Measurements from ENCODE around the gene ACIN1. TPM values are rescaled to one million over a fixed set of nuclear protein-coding genes. Genes with fewer than 3 reads are reported as not detected.
"Not testable (repeated sequence)": the region's sequence is repeated elsewhere in the genome, so short reads cannot be mapped to it uniquely, and the experiment has no call there.

The ACIN1 gene
- polyA plus RNA-seq, 1 donor: 144 TPM

DNA sequence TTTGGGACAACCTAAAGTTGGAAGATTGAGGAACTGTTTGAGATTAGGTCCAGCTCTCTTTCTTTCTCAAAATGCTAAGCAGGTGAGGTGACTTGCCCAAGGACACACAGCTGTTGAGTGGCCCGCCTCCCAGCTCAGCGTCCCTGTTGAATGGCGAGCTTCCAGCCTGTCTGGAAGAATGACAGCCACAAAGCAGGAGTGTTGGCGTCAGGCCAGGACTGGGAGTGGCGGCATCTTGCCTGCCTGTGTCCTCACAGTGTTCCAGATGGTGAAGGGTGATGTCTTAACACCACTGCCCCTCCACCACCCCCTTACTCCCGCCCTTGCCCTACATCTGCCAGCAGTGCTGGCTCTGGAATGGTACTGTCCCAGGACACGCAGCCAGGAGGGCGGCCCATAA, 28.5 kb upstream of the ACIN1 start:
- DNase-seq (ENCODE audit: low read depth): no peak

DNA sequence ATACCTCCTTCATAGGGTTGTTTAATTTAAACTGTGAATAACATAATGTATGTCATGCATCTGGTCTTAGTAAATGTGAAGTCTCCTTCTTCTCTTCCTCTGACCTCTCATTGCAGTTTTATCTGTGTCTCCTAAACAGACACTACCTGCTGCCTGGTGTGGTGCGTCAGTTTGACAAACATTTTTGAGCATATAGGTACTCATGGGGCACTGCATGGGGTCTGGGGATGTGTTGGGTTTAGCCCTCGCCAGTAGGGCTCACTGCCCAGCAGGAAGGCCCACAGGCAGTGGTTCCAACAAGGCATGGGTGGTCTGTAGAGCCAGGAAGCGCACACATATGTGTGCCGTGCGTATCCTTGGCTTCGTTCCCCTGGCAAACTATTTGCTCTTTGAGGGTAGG, 27.1 kb upstream of the ACIN1 start:
- DNase-seq (ENCODE audit: low read depth): no peak

DNA sequence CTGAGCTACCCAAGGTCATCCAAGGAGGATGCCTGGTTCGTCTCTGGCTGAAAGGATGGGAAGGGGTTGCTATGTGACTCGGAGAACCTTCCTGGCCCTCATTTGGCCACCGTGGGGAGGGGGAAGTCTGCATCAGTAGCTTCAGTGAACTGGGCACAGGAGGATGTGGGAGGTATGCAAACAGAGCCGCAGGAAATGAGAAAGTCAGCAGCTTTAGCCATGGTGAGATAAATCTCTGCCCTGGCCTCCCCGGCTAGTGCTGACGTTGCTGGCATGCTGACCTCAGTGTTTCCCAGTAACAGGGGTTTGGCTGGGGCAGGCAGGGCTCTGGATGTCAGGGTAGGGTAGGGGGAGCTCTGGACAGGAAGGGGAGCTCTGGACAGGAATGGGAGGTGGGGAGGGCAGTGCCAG, 26.4 kb upstream of the ACIN1 start:
- no peak for DNase-seq (ENCODE audit: low read depth)

DNA sequence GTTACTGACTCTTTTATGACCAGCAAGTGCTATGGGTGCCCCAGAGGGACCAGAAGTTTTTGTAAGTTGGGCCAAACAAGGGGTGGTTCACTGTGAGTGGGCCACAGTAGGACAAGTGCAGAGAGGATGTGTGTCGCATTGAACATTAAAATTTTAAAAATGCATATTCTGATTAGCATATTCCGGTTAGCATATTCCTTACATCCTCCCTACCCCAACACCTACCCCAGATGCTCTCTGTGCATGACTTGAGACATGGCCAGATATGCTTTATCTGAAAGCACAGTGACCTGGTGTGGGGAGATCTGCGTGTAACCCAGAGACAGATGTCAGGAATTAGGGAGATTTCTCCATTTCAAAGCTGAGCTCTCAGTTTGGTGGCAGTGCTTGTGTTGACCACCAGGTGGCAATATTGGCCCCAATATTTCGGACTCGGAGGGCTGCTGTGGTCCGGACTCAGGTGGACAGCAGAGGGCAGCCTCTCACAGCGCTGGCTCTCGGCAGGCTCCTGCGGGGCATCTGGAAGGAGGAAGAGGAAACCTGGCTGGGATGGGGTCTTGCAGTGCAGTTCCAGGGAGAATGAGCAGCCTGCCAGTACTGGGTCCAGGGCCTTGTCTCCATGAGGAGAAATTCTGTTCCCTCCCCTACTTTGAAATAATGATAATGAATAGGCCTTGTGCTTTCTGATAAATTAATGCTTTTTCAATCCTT, 25.8 kb upstream of the ACIN1 start:
- peak; percentile 77 for DNase-seq (ENCODE audit: low read depth)

DNA sequence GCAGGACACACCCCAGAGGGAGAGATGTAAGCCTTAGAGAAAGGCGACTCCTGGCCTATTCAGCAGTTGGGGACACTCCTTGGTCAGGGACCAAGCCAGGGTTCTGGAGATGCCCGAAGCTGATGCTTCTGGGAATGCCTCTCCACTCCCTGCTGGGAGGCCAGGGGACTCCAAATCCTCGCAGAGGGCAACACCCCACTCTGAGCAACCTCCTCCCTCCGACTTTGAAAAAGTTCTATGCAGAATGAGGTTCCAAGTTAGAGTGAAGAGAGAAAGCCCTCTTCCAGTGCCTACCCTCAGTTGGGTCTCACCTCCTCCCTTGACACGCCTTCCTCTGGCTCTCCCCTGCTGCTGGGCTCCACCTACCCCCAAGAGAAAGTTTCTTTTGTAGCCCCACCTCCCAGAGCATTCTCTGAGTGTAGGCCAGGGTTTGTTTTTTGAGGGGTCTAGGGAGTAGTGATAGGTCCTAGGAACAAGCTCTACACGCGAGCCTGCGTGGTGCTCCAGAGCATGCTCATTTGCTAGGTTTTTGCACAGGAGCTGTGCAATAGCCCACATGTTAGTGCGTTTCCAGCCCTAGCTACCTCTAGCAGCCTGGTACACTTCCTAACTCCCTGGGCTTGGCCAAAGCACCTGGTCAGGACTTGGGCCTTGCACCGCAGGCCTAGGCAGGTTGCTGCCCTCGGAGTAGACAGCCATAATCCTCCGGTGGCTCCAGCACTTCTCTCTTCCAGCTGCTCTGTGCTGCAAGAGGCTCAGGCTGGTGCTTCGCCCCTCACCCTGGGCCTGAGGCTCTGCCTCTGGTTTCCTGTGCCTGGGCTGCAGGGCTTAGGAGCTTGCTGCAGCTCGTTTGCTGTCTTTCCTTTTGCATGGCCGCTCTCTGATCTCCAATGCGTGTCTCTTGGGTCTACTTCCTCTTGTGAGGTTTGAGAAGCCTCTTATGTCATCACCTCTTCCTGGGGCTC, 24.7 kb upstream of the ACIN1 start:
- no peak for DNase-seq (ENCODE audit: low read depth)

DNA sequence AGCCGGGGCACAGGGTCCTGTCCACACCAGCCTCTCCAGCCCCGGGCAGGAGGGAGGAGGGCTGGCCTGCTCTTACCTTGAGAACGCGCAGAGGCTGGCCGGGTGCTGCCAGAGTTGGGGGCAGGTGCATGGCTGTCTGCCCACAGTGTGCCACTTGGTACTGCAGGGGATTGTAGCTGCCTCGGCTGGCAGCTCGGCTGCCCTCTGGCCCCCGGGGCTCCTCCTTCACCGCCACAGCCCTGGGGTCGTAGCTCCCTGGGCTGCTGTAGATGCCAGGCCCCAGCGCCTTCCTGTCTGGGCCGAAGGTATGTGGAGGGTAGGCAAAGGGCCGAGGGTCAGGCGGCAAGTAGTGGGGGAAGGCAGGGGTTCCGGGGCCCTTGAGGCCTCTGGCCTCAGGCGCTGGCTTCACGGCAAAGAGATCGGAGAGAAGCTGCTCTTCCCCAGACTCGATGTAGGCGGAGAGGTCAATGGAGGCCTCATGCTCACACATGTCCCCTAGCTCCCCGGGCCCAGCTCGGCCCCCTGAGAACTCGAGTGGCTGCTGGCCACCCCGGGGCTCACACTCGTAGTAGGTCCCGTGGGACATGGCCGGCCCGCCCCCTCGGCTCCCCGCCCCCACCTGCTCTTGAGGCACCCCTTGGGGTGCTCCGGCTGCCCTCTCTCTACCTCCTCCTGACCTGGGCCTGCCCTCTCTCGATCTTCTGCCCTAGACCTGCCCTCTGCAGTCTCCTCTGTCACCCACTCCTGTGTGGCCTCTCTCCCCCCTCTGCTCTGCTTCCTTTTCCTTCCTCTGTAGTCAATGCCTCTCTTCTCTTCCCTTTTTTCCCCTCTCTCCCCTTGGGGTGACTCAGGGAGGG, 23.8 kb upstream of the ACIN1 start, which contains the start of gene CEBPE:
CEBPE (minus strand) TSS at position 750 of the 857 bp plus-strand sequence; CDS start at position 586, 164 bp downstream.
- DNase-seq (ENCODE audit: low read depth): no peak

DNA sequence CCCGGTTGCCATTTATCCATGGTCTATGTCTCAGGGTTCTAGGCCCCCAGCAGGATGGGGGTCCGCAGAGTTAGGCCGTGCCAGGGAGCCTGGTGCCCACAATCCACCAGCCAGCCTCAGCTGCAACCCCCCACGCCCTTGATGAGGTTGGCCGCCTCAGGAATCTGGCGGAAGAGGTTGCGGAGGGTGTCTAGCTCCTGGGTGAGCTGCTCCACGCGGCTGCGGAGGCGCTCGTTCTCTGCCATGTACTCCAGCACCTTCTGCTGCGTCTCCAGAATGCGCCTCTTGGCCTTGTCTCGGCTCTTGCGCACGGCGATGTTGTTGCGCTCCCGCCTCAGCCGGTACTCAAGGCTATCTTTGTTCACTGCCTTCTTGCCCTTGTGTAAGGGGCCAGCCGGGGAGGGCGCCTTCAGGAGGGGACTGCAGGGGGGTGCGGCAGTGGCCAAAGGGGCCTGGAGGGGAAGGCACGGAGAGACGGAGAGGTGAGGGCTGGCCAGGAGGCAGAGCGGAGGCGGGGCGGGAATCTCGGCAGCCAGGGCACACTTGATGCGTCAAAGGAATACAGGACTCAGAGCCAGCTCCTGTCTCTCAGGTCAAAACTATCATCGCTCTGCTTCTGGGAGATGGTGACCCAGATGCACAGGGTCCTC, 22.6 kb upstream of the ACIN1 start:
- DNase-seq (ENCODE audit: low read depth): no peak

DNA sequence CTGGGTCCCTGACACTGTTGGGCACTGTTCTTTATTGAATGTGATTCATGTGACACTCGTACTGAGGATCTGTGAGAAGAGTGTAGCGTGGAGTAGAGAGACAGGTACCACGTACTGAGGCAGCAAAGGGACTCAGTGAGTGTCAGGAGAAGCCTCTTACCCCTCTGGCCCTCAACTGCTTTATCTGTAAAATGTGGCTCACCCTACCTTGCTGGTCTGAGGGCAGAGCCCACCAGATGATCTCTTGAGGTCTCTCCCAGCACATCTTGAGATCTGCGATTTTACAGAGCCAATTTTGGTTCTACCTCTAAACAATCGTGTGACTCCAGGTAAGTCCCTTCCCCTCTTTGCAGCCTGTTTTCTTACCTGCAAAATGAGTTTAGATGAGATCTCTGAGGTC, 21.0 kb upstream of the ACIN1 start:
- no peak for DNase-seq (ENCODE audit: low read depth)

DNA sequence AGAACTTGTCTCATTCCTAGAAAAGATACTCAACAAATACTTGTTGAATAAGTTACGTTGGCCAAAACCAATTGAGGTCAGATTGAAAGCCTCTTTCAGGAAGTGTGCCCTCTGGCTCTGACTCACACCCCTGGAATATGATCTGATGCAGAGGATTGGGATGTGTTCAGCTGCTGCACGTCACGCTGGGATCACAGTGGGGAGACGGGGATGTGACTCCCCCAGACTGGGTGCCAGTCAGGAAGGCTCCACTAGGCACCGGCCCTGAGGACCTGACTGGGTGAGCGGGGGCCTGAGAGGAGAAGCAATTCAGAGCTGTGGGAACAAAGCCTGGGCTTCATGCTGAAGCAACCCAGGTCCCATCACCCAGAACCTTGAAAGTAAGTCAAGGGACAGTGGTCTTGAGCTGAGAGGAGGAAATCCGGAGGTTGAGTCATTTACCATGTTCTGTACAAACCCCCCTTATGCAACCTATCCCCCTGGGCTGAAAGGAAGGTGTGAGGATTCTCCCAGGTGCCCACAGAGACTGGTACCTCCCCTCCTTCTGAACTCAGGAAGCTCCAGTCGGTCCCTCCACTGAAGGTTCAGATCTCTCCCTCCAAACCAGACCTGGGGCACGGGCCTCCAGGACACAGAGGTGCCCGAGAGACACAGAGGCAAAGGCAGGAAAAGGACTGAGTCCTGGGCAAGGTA, 20.2 kb upstream of the ACIN1 start:
- no peak for DNase-seq (ENCODE audit: low read depth)

DNA sequence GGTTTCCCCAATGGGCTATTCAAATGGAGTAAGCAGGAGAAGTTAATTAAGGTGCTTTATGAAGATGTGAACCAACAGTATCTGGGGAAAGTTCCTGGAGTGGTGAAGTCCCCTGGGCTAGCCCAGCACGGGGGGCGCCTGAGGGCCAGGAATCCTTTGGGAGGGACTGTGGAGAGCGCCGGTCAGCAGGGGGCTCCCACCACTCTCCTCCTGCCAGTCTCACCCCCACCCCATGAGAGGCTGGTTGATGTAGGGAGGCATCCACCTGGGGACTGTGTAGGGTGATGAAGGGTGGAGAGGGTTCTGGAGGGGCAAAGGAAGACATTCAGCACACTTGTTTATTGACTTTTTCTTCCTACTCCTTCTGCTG, 19.7 kb upstream of the ACIN1 start:
- DNase-seq (ENCODE audit: low read depth): no peak

DNA sequence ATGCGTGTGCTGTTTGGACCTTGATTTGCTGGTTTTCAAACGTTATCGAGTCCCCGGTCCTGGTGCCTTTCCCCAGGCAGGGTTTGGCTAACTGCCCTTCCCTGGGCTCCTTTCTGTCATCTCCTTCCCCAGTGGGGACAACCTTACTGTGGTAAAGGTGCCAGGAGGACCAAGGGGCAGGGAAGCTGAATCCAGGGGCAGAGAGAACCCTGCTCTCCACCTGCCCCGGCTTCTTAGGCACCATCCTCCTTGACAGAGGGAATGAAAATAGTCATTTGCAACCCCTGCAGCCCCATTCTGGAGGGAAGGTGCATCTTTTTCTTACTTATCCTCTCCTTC, 19.2 kb upstream of the ACIN1 start:
- no peak for DNase-seq (ENCODE audit: low read depth)

DNA sequence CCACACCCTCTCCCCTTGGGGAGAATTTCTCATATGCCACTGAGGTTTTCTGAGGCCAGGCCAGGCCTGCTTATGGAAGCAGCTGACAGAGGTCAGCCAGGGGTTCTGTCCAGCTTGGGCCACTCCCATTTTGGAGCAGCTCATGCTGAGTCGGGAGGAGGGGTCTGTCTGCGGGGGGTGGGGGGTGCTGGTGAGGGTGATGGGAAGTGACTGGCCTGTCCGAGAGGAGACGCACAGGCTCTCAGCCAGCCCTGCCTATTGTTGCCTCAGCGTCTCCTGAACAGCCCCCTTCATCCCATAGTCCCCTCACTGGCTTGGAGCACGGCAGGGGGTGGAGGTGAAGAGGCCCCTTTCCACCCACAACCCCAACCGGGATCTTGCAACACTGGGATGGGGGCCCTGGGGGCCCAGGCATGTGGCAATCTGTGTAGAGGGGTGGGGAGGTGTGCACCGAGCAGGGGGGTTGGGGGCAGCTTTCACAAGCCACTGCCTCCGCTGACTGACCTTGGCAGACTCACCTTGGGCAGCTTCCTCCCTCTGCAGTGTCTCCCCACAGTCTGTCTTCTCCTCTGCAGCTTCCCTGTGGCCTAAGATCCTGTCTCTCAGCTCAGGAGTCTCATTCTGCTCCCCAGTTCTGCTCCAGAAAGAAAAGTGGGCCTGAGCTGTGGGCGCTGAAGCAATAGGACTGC, 18.6 kb upstream of the ACIN1 start:
- no peak for DNase-seq (ENCODE audit: low read depth)

DNA sequence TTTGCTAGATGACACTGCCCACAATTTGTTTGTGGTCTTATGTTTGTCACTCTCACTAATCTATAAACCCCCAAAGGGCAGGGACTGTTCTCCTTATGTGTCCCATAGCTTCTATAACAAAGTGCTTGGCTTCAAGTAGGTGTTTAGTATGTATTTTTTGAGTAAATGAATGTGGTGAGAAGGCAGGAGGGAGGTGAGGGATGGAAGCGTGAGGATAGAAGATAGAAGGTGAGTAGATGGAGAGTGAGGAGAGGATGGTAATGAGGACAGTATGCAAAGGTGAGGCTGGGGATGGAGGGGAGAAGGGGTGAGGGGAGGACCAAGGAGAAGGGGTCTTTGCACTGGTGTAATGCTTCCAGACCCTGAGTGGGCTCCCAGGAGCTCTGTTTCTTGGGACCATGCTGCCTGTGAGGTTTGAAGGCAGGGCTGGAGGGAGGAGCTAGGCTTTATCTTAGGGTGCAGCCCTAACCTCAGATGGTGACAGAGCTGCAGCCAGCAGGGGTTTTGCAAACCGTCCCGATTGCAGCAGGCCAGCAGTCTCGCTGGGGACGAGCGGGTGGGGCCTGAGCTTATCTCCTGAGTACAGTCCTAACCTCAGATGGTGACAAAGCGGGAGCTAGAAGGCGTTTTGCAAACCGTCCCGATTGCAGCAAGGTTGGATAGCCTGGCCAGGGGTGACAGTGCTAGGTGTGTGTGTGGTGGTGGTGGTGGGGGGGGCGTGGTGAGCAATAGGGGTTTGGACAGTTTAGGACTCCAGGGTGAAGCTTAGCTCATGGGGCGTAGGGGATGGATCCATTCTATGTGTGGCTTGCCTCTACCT, 17.6 kb upstream of the ACIN1 start:
- DNase-seq (ENCODE audit: low read depth): no peak

DNA sequence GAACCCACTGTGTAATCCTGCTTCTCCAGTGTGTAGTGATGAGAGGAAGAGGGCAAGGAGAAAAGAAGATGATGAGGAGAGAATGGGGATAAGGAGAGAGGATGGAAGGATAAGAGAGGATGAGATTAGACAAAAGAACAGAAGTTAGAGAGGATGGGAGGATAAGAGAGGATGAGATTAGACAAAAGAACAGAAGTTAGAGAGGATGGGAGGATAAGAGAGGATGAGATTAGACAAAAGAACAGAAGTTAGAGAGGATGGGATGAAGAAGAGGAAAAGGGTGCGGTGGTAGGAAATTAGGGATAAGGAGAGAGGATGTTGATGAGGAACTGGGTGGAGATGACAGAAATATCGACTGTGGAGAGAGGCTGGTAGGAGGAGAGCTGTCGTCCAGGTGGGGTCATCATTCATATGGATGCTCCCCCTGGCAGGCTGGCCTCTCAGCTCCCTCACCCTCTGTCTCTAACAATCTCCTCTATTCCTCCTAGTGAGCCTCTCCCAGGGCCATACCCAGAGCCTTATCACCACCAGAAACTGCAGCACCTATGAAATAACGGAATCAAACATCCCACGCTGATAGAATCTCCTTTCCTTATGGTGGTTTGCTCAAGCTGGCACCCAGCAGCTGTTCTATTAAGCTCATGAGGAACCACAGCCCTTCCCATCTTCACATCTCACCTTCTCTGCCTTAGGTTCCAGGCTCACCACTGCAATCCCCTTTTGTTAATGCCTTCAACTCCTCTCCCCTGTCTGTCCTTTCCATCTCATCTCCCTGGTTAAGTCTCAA, 15.8 kb upstream of the ACIN1 start:
- no peak for DNase-seq (ENCODE audit: low read depth)

DNA sequence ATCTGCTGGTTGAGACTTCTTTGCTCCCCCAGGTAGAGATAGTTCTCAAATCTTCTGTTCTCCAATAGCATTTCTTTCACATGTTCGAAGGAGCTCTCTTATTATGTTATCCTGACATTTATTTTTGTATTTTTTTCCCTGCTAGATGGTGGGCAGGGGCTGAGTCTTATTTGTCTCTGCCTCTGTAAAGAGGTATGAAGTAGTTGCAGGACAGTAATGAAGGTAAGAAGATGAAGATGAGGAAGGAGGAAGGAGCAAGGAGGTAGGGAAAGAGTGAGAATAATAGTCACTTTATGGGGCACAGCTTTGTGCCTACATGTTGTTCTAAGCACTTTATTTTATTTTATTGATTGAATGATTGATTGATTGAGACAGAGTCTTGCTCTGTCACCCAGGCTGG, 14.8 kb upstream of the ACIN1 start:
- no peak for DNase-seq (ENCODE audit: low read depth)

DNA sequence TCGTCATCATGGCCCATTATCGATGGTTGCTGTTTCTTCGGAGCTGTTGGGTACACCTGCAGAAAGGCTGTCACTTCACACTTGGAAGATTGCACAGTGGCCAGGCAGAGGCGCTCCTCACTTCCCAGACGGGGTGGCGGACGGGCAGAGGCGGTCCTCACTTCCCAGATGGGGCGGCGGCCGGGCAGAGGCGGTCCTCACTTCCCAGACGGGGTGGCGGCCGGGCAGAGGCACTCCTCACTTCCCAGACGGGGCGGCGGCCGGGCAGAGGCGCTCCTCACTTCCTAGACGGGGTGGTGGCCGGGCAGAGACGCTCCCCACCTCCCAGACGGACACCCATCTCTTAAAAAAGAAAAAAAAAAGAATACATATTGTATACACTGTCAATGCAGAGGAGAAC, 13.2 kb upstream of the ACIN1 start:
- not testable (repeated sequence) for DNase-seq (ENCODE audit: low read depth)

DNA sequence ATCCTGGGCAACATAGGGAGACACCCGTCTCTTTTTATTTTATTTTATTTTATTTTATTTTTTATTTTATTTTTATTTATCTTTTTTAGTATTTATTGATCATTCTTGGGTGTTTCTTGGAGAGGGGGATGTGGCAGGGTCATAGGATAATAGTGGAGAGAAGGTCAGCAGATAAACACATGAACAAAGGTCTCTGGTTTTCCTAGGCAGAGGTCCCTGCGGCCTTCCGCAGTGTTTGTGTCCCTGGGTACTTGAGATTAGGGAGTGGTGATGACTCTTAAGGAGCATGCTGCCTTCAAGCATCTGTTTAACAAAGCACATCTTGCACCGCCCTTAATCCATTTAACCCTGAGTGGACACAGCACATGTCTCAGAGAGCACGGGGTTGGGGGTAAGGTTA, 12.7 kb upstream of the ACIN1 start:
- not testable (repeated sequence) for DNase-seq (ENCODE audit: low read depth)

DNA sequence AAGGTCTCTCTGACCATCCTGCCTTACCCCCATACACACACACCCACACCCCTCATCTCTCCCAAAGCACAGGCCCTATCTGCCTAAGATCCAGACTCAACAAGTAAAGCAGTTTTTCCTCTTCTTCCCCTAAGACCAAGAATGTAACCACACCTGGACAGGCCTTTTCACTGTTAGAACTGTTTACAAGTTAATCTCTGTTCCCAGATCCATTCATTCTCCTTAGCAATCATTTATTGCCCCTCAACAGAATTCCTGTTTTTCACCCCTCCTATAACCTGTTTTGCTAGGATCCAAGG, 11.8 kb upstream of the ACIN1 start:
- DNase-seq (ENCODE audit: low read depth): no peak

DNA sequence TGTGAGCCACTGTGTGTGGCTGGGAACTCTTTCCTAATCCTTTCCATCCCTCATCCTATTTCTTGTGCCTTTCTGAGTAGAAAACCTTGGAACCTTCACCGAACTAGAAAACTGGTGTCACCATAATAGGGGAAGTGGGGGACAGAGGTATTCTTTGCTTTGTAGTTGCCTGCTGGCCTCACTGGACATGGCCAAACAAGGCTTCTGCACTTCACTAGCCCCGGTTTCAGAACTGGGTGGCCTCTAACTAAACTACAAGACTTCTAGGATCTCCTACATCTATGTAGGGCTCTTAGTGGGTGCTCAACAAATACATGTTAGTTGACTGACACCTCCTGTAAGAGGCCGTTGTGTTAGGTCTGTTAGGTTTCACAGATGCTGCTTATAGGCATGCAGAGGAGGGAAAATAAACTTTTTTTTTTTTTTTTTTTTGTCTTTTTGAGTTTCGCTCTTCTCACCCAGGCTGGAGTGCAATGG, 10.4 kb upstream of the ACIN1 start:
- no peak for DNase-seq (ENCODE audit: low read depth)

Measured in forelimb muscle (tissue), 1 donor.